GM23338 (cell line): ENCODE measurements around the gene RAMACL. TPM values are rescaled to one million over a fixed set of nuclear protein-coding genes. Genes with fewer than 3 reads are reported as not detected.

ENCODE experiments used
- JUNB ChIP-seq: IDR thresholded peaks from one replicate; pipeline ENCODE4 v1.6.1; 2016; ENCODE audit warnings: antibody characterized with exemption; ENCODE audit not compliant: unreplicated experiment
- POLR2AphosphoS5 ChIP-seq: IDR thresholded peaks from 2 replicates; pipeline ENCODE4 v1.6.1; 2016; ENCODE audit warnings: antibody characterized with exemption, low read depth
- ZNF462 ChIP-seq: fragments of 250-450 bp; sonication (Bioruptor Pico); IDR thresholded peaks from 2 replicates; pipeline ENCODE4 v1.5.0; 2020; ENCODE audit warnings: mild to moderate bottlenecking, moderate library complexity
- polyA plus RNA-seq: library from polyadenylated mRNA; unstranded; fragments of >200 nt; fragmentation: Nextera tagmentation; extraction: Ambion mirVana; gene quantifications from 2 replicates; pipeline ENCODE4 v1.2.1, GENCODE V29; 2016
- total RNA-seq: library from RNA; depleted of rRNA; stranded (reverse); fragments of >200 nt; shearing (Covaris generic); gene quantifications from 2 replicates; pipeline ENCODE4 v1.2.3, GENCODE V29; 2014
- TF ChIP-seq, protein P1 (sequence below): IDR thresholded peaks from one replicate; pipeline ENCODE4 v1.6.1; 2018; ENCODE audit warnings: antibody characterized with exemption; ENCODE audit not compliant: unreplicated experiment
- TF ChIP-seq, protein P2 (sequence below): IDR thresholded peaks from 2 replicates; pipeline ENCODE4 v1.6.1; 2016; ENCODE audit warnings: antibody characterized with exemption

The RAMACL gene
- total and polyA plus RNA-seq, 2 experiments from 2014 or later: 0.61 to 4.0 TPM

DNA sequence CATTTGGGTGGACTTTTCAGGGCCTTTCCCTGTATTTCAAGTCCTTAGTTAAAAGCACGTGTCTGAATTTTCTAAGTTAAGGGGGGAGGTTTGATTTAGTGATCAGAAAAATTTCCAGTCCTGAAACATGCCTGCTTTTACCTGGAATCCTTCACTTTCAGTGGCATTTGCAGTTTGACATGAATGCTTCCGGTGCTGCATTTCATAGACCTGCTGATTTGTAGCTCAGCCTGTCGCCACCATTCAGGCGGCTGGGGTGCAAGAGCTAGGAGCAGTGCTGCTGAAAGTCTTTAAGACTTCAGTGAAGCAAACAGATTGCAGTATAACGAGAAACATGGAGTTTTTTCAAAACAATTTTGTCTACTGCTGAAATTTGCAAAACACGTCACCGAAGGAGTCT, 26.5 kb upstream of the RAMACL start (continued):
- TF ChIP-seq ZNF462 (CRISPR knock-in tag) (no peak), POLR2AphosphoS5 (no peak), JUNB (no peak)
- TF ChIP-seq, protein P1, sequence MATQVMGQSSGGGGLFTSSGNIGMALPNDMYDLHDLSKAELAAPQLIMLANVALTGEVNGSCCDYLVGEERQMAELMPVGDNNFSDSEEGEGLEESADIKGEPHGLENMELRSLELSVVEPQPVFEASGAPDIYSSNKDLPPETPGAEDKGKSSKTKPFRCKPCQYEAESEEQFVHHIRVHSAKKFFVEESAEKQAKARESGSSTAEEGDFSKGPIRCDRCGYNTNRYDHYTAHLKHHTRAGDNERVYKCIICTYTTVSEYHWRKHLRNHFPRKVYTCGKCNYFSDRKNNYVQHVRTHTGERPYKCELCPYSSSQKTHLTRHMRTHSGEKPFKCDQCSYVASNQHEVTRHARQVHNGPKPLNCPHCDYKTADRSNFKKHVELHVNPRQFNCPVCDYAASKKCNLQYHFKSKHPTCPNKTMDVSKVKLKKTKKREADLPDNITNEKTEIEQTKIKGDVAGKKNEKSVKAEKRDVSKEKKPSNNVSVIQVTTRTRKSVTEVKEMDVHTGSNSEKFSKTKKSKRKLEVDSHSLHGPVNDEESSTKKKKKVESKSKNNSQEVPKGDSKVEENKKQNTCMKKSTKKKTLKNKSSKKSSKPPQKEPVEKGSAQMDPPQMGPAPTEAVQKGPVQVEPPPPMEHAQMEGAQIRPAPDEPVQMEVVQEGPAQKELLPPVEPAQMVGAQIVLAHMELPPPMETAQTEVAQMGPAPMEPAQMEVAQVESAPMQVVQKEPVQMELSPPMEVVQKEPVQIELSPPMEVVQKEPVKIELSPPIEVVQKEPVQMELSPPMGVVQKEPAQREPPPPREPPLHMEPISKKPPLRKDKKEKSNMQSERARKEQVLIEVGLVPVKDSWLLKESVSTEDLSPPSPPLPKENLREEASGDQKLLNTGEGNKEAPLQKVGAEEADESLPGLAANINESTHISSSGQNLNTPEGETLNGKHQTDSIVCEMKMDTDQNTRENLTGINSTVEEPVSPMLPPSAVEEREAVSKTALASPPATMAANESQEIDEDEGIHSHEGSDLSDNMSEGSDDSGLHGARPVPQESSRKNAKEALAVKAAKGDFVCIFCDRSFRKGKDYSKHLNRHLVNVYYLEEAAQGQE: no peak
- TF ChIP-seq, protein P2, sequence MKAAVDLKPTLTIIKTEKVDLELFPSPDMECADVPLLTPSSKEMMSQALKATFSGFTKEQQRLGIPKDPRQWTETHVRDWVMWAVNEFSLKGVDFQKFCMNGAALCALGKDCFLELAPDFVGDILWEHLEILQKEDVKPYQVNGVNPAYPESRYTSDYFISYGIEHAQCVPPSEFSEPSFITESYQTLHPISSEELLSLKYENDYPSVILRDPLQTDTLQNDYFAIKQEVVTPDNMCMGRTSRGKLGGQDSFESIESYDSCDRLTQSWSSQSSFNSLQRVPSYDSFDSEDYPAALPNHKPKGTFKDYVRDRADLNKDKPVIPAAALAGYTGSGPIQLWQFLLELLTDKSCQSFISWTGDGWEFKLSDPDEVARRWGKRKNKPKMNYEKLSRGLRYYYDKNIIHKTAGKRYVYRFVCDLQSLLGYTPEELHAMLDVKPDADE: no peak
